ENCODE results near the gene MRPS2.
"Not testable (repeated sequence)": the region's sequence is repeated elsewhere in the genome, so short reads cannot be mapped to it uniquely, and the experiment has no call there.

The MRPS2 gene

GRCh38 chr9:135500525-135501260 is at the start of gene MRPS2:
Gene MRPS2 (plus strand): TSS chr9:135500682. CDS start chr9:135500711, 29 bp downstream.
- DNase-seq (ENCODE audit: low read depth), result peak; percentile 70

GRCh38 chr9:135450956-135451355 is 49.5 kb upstream of the MRPS2 start:
- no peak for DNase-seq (ENCODE audit: low read depth)

- not testable (repeated sequence) for DNase-seq (ENCODE audit: low read depth)
Observed at GRCh38 chr9:135451909-135452308, 48.6 kb upstream of the MRPS2 start.

- no peak for DNase-seq (ENCODE audit: low read depth)
Observed at GRCh38 chr9:135454737-135455136, 45.7 kb upstream of the MRPS2 start.

- no peak for DNase-seq (ENCODE audit: low read depth)
Observed at GRCh38 chr9:135455401-135456030, 45.0 kb upstream of the MRPS2 start.

GRCh38 chr9:135456436-135457104 is 43.9 kb upstream of the MRPS2 start:
- no peak for DNase-seq (ENCODE audit: low read depth)

- not testable (repeated sequence) for DNase-seq (ENCODE audit: low read depth)
Observed at GRCh38 chr9:135458478-135458877, 42.0 kb upstream of the MRPS2 start.

GRCh38 chr9:135461936-135462335 is 38.5 kb upstream of the MRPS2 start:
- no peak for DNase-seq (ENCODE audit: low read depth)

- DNase-seq (ENCODE audit: low read depth), result no peak
Observed at GRCh38 chr9:135463140-135463539, 37.3 kb upstream of the MRPS2 start.

GRCh38 chr9:135464181-135464580 is 36.3 kb upstream of the MRPS2 start:
- no peak for DNase-seq (ENCODE audit: low read depth)

- no peak for DNase-seq (ENCODE audit: low read depth)
Observed at GRCh38 chr9:135468854-135469521, 31.5 kb upstream of the MRPS2 start.

- no peak for DNase-seq (ENCODE audit: low read depth)
Observed at GRCh38 chr9:135471791-135472640, 28.5 kb upstream of the MRPS2 start.

GRCh38 chr9:135473972-135474543 is 26.4 kb upstream of the MRPS2 start:
- no peak for DNase-seq (ENCODE audit: low read depth)

- DNase-seq (ENCODE audit: low read depth), result no peak
Observed at GRCh38 chr9:135474915-135475314, 25.6 kb upstream of the MRPS2 start.

GRCh38 chr9:135476561-135477355 is 23.7 kb upstream of the MRPS2 start:
- DNase-seq (ENCODE audit: low read depth), result no peak

- DNase-seq (ENCODE audit: low read depth), result no peak
Observed at GRCh38 chr9:135478191-135478590, 22.3 kb upstream of the MRPS2 start.

- DNase-seq (ENCODE audit: low read depth), result no peak
Observed at GRCh38 chr9:135478829-135479468, 21.5 kb upstream of the MRPS2 start.

GRCh38 chr9:135479469-135480052 is 20.9 kb upstream of the MRPS2 start, which contains the start of gene PPP1R26:
Gene PPP1R26 (plus strand): TSS chr9:135479782. CDS start chr9:135484511, 4,729 bp downstream.
- DNase-seq (ENCODE audit: low read depth), result no peak
